ENCODE data around the gene PPP1R9A. TPM values are rescaled to one million over a fixed set of nuclear protein-coding genes. Genes with fewer than 3 reads are reported as not detected.

PPP1R9A gene
- total RNA-seq, 2 experiments from 2014 or later, result not detected

GRCh38 chr7:95059842-95060313 is 152.5 kb downstream of the PPP1R9A start:
- Mint-ChIP-seq H3K27ac (no peak overlapping the region), H3K4me1 (ENCODE audit: low read depth) (no peaks in the 10 kb centered on the region), H3K4me3 (no peak overlapping the region), H3K36me3 (ENCODE audit: low read depth) (no peaks in the 10 kb centered on the region), H3K9me3 (no peaks in the 10 kb centered on the region), H3K27me3 (ENCODE audit: low read depth) (no peaks in the 10 kb centered on the region)
- CTCF ChIA-PET, result no interaction called here
- DNase-seq, result no peak
- intact Hi-C loops (cut with micrococcal nuclease), result no loop called here

GRCh38 chr7:95062901-95063300 is 155.5 kb downstream of the PPP1R9A start:
- Mint-ChIP-seq H3K36me3 (ENCODE audit: low read depth) (no peaks in the 10 kb centered on the region), H3K4me3 (no peak overlapping the region), H3K9me3 (no peaks in the 10 kb centered on the region), H3K27ac (no peak overlapping the region), H3K27me3 (ENCODE audit: low read depth) (no peaks in the 10 kb centered on the region), H3K4me1 (ENCODE audit: low read depth) (no peaks in the 10 kb centered on the region)
- intact Hi-C loops (cut with micrococcal nuclease), result no loop called here
- DNase-seq, result no peak
- CTCF ChIA-PET, result no interaction called here

GRCh38 chr7:95066737-95067530 is 159.5 kb downstream of the PPP1R9A start:
- CTCF ChIA-PET, result no interaction called here
- intact Hi-C loops (cut with micrococcal nuclease), result no loop called here
- Mint-ChIP-seq H3K4me1 (ENCODE audit: low read depth) (no peaks in the 10 kb centered on the region), H3K4me3 (no peak overlapping the region), H3K9me3 (no peaks in the 10 kb centered on the region), H3K36me3 (ENCODE audit: low read depth) (no peaks in the 10 kb centered on the region), H3K27ac (no peak overlapping the region), H3K27me3 (ENCODE audit: low read depth) (no peaks in the 10 kb centered on the region)
- no peak for DNase-seq

GRCh38 chr7:95088536-95089215 is 181.3 kb downstream of the PPP1R9A start:
- Mint-ChIP-seq H3K27ac (no peak overlapping the region), H3K4me3 (no peak overlapping the region), H3K9me3 (no peaks in the 10 kb centered on the region), H3K27me3 (ENCODE audit: low read depth) (no peaks in the 10 kb centered on the region), H3K4me1 (ENCODE audit: low read depth) (no peaks in the 10 kb centered on the region), H3K36me3 (ENCODE audit: low read depth) (no peaks in the 10 kb centered on the region)
- CTCF ChIA-PET, result no interaction called here
- intact Hi-C loops (cut with micrococcal nuclease), result no loop called here
- no peak for DNase-seq

GRCh38 chr7:95089414-95090315 is 182.3 kb downstream of the PPP1R9A start:
- no peak overlapping the region for H3K4me3 Mint-ChIP-seq
- intact Hi-C loops (cut with micrococcal nuclease), result loop anchor here (10.0 kb wide), 1 partner anchor 385 kb away; no protein-coding TSS in a partner anchor
- H3K27ac Mint-ChIP-seq, result no peak overlapping the region
- no peaks in the 10 kb centered on the region for H3K9me3 Mint-ChIP-seq
- H3K4me1 Mint-ChIP-seq (ENCODE audit: low read depth), result no peaks in the 10 kb centered on the region
- CTCF ChIA-PET, result interaction anchor here (1.8 kb wide), 1 partner anchor 20 kb away, joined by 5 read pairs; no protein-coding TSS in a partner anchor
- no peak for DNase-seq
- no peaks in the 10 kb centered on the region for H3K36me3 Mint-ChIP-seq (ENCODE audit: low read depth)
- peaks cover 2% of the 10 kb centered on the region for H3K27me3 Mint-ChIP-seq (ENCODE audit: low read depth)

GRCh38 chr7:95092324-95092723 is 184.9 kb downstream of the PPP1R9A start:
- Mint-ChIP-seq H3K27ac (no peak overlapping the region), H3K4me1 (ENCODE audit: low read depth) (no peaks in the 10 kb centered on the region), H3K36me3 (ENCODE audit: low read depth) (no peaks in the 10 kb centered on the region), H3K4me3 (no peak overlapping the region), H3K9me3 (no peaks in the 10 kb centered on the region), H3K27me3 (ENCODE audit: low read depth) (peaks cover 4% of the 10 kb centered on the region)
- DNase-seq, result no peak
- CTCF ChIA-PET, result no interaction called here
- intact Hi-C loops (cut with micrococcal nuclease), result loop anchor here (10.0 kb wide), 1 partner anchor 382 kb away; no protein-coding TSS in a partner anchor

GRCh38 chr7:95095259-95095965 is 188.0 kb downstream of the PPP1R9A start:
- H3K4me1 Mint-ChIP-seq (ENCODE audit: low read depth), result no peaks in the 10 kb centered on the region
- H3K27ac Mint-ChIP-seq, result no peak overlapping the region
- CTCF ChIA-PET, result no interaction called here
- no peak for DNase-seq
- peaks cover 4% of the 10 kb centered on the region for H3K27me3 Mint-ChIP-seq (ENCODE audit: low read depth)
- H3K4me3 Mint-ChIP-seq, result no peak overlapping the region
- H3K36me3 Mint-ChIP-seq (ENCODE audit: low read depth), result no peaks in the 10 kb centered on the region
- intact Hi-C loops (cut with micrococcal nuclease), result loop anchor here (10.0 kb wide), 1 partner anchor 379 kb away; no protein-coding TSS in a partner anchor
- H3K9me3 Mint-ChIP-seq, result no peaks in the 10 kb centered on the region

GRCh38 chr7:95095966-95096540 is 188.7 kb downstream of the PPP1R9A start:
- Mint-ChIP-seq H3K4me3 (no peak overlapping the region), H3K36me3 (ENCODE audit: low read depth) (no peaks in the 10 kb centered on the region), H3K27ac (no peak overlapping the region), H3K27me3 (ENCODE audit: low read depth) (peaks cover 4% of the 10 kb centered on the region), H3K9me3 (no peaks in the 10 kb centered on the region), H3K4me1 (ENCODE audit: low read depth) (no peaks in the 10 kb centered on the region)
- DNase-seq, result no peak
- intact Hi-C loops (cut with micrococcal nuclease), result loop anchor here (10.0 kb wide), 1 partner anchor 379 kb away; no protein-coding TSS in a partner anchor
- CTCF ChIA-PET, result no interaction called here

- no peaks in the 10 kb centered on the region for H3K36me3 Mint-ChIP-seq (ENCODE audit: low read depth)
- no peak overlapping the region for H3K27ac Mint-ChIP-seq
- CTCF ChIA-PET, result no interaction called here
- H3K9me3 Mint-ChIP-seq, result no peaks in the 10 kb centered on the region
- DNase-seq, result no peak
- no peaks in the 10 kb centered on the region for H3K4me1 Mint-ChIP-seq (ENCODE audit: low read depth)
- intact Hi-C loops (cut with micrococcal nuclease), result loop anchor here (10.0 kb wide), 1 partner anchor 378 kb away; no protein-coding TSS in a partner anchor
- no peak overlapping the region for H3K4me3 Mint-ChIP-seq
- peaks cover 4% of the 10 kb centered on the region for H3K27me3 Mint-ChIP-seq (ENCODE audit: low read depth)
Measured at GRCh38 chr7:95097291-95097690, 189.9 kb downstream of the PPP1R9A start.

GRCh38 chr7:95097851-95098250 is 190.5 kb downstream of the PPP1R9A start:
- H3K27ac Mint-ChIP-seq, result no peak overlapping the region
- CTCF ChIA-PET, result no interaction called here
- H3K9me3 Mint-ChIP-seq, result no peaks in the 10 kb centered on the region
- no peaks in the 10 kb centered on the region for H3K36me3 Mint-ChIP-seq (ENCODE audit: low read depth)
- H3K4me3 Mint-ChIP-seq, result no peak overlapping the region
- intact Hi-C loops (cut with micrococcal nuclease), result loop anchor here (10.0 kb wide), 1 partner anchor 377 kb away; no protein-coding TSS in a partner anchor
- DNase-seq, result no peak
- H3K27me3 Mint-ChIP-seq (ENCODE audit: low read depth), result peaks cover 4% of the 10 kb centered on the region
- no peaks in the 10 kb centered on the region for H3K4me1 Mint-ChIP-seq (ENCODE audit: low read depth)

- Mint-ChIP-seq H3K9me3 (no peaks in the 10 kb centered on the region), H3K4me3 (no peak overlapping the region), H3K27me3 (ENCODE audit: low read depth) (peaks cover 3% of the 10 kb centered on the region), H3K36me3 (ENCODE audit: low read depth) (no peaks in the 10 kb centered on the region), H3K4me1 (ENCODE audit: low read depth) (no peaks in the 10 kb centered on the region), H3K27ac (no peak overlapping the region)
- DNase-seq, result no peak
- intact Hi-C loops (cut with micrococcal nuclease), result loop anchor here (10.0 kb wide), 1 partner anchor 376 kb away; no protein-coding TSS in a partner anchor
- CTCF ChIA-PET, result no interaction called here
Measured at GRCh38 chr7:95099106-95099505, 191.7 kb downstream of the PPP1R9A start.
